GM11168 (cell line): Measurements from ENCODE around the gene DNAJC13.

ENCODE experiments used
- in situ Hi-C: fragments of 300-500 bp; cut with MboI; formaldehyde crosslinking; loops from one replicate; pipeline ENCODE4 v1.12.0; 2022; ENCODE audit warnings: low sequenced_read_pairs; ENCODE audit not compliant: unreplicated experiment

Gene DNAJC13

GRCh38 chr3:132568422-132568821, 151.1 kb downstream of the DNAJC13 start:
- in situ Hi-C loops = no loop called here

DNA sequence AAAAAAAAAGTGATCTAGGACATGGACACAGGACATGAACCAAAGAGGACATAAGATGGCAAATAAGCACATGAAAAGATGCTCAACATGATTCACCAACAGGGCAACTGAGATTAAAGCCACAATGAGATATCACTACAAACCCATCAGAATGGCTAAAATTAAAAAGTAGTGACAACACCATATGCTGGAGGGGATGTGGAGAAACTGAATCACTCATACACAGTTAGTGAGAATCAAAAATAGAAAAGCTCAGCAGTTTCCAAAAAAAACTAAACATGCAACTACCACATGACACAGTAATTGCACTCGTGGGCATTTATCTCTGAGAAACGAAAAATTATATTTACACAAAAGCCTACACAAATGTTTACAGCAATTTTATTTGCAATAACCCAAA, 151.9 kb downstream of the DNAJC13 start:
- in situ Hi-C loops = no loop called here

DNA sequence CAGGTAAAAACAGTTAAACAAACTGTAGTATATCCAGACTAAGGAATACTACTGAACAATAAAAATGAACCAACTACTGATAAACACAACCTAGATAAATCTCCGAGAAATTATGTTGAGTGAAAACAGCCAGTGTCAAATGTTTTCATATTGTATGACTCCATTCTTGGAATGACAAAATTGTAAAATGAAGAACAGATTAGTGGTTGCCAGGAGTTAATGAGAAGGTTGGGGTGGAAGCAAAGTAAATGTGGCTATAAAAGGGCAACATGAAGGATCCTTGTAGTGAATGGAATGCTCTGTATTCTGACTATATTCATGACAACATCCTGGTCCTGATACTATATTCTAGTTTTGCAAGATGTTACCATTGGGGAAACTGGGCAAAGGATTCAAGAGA, 152.3 kb downstream of the DNAJC13 start:
- in situ Hi-C loops = no loop called here

DNA sequence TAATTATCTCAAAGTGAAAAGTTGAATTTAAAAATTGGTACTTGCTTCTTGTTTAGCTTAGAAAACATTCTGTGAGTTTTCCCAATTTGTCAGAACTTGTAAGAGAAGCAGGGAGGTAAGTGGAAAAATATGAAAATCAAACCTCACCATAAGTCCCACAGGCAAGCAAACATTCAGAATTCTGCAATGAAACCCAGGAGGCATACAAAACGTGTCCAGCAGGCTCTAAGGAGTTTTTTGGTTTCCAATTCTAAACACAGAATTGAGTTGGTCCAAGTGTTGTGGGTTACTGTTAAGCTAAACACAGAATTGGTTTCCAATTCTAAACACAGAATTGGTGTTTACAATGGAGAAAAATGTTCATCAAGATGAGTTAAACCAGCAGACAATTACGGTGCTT, 152.7 kb downstream of the DNAJC13 start:
- in situ Hi-C loops = no loop called here

GRCh38 chr3:132573797-132574211, 156.5 kb downstream of the DNAJC13 start:
- in situ Hi-C loops = no loop called here

- in situ Hi-C loops = no loop called here
Observed at GRCh38 chr3:132587401-132587800, 170.1 kb downstream of the DNAJC13 start.
